ENCODE measurements around the gene SAMD13. TPM values are rescaled to one million over a fixed set of nuclear protein-coding genes. Genes with fewer than 3 reads are reported as not detected.

Gene SAMD13
- total RNA-seq, 4 donors from 2014 or later = 0.33 to 2.5 (median 2.1) TPM; not detected in 1

DNA sequence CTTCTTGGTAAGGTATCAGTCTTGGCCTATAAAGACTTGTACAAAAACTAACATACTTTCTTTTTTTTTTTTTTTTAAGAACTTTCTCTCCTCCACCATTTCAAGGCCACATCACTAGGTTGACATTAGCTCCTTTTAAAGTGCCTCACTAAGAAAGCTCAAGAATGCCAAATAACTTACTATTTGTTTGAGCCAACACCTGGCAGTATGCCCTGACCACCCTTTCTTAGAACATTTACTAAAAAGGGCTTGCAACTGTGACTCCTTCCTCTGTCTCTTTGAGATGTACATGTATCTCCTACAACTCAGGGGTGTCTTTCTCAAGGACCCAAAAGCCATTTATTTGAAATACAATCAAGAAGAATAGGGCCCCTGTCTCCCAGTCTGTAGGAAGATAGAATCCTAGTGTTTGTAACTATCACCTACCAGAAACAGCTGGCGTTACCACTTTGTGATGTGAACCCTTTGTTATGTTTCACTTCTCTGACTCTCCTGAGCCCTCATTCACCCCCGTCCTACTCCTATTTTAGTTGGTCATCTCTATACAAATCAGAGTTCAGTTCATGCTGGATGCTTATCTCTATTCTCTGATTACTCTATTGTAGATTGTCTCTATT, 12.2 kb upstream of the SAMD13 start:
- WGBS = 95% methylated on average over 2 of the region's 2 CpGs
- Histone ChIP-seq H3K4me1 (no peaks in the 10 kb centered on the region), H3K27me3 (no peaks in the 10 kb centered on the region), H3K9me3 (peaks cover 0 to 7% (median 2%) of the 10 kb centered on the region in 4 donors), H3K4me3 (no peak overlapping the region), H3K27ac (replicated peaks in 1 of 4) (no peak overlapping the region), H3K36me3 (no peaks in the 10 kb centered on the region)
- DNase-seq (ENCODE audit: extremely low spot score) = no peak
- intact Hi-C loops (cut with DNase I) = no loop called here
- TF ChIP-seq EP300 (IDR thresholded peaks at IDR 0.05) (no peak), POLR2A (IDR thresholded peaks at IDR 0.05; ENCODE audit: low read depth) (no peak), POLR2AphosphoS5 (IDR thresholded peaks at IDR 0.05) (no peak), CTCF (IDR thresholded peaks at IDR 0.05) (no peak)

DNA sequence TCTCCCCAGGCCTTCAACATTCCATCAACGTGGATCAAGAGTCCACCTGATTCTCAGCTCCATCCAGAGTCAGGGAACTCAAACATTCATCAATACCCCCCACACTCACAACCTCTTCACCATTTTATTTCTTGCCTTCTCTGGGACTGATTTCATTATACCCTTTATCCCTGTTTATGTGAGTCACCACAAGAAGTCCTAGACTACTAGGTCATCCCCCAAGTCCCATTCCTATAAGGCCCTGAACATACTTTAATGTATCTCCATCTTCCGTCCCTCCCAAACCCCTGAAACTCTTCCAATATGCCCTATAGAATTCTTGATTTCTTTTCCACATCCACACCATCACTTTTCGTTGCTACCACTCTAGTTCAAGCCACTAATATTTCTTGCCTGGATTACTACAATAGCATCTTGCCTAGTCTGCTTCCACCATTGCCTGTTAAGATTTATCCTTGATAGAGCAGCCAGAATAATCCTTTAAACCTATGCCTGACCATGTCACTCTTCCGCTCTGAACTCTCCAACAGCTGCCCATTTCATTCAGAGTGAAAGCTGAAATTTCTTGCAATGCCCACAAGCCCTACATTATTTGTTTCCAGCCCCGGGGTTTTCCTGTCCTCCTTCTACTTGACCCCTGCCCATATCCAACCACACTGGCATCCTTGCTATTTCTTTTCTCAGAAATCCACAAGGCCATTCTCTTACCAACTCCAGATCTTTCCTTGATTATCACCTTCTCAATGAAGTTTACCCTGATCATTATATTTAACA, 9.4 kb upstream of the SAMD13 start:
- no peaks in the 10 kb centered on the region for H3K27me3 ChIP-seq
- DNase-seq (ENCODE audit: extremely low spot score) = no peak
- TF ChIP-seq CTCF (IDR thresholded peaks at IDR 0.05) (no peak), EP300 (IDR thresholded peaks at IDR 0.05) (no peak), POLR2AphosphoS5 (IDR thresholded peaks at IDR 0.05) (no peak), POLR2A (IDR thresholded peaks at IDR 0.05; ENCODE audit: low read depth) (no peak)
- H3K36me3 ChIP-seq = no peaks in the 10 kb centered on the region
- no peaks in the 10 kb centered on the region for H3K4me1 ChIP-seq
- peaks cover 0 to 7% (median 2%) of the 10 kb centered on the region in 4 donors for H3K9me3 ChIP-seq
- no peak overlapping the region for H3K4me3 ChIP-seq
- H3K27ac ChIP-seq (replicated peaks in 1 of 4) = no peak overlapping the region
- intact Hi-C loops (cut with DNase I) = no loop called here
- 90% methylated on average over 5 of the region's 5 CpGs for WGBS

DNA sequence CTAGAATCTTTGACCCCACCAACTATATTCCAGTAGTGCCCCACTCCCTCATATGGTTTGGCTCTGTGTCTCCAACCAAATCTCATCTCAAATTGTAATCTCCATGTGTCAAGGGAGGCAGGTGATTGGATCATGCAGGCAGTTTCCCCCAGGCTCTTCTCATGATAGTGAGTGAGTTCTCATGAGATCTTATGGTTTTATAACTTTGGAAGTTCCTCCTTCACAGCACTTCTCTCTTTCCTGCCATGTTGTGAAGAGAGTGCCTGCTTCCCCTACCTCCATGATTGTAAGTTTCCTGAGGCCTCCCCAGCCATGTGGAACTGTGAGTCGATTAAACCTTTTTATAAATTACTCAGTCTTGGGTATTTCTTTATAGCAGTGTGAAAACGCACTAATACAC, 7.7 kb upstream of the SAMD13 start:
- Histone ChIP-seq H3K9me3 (no peaks in the 10 kb centered on the region), H3K27me3 (no peaks in the 10 kb centered on the region), H3K36me3 (no peaks in the 10 kb centered on the region), H3K27ac (replicated peaks in 1 of 4) (no peak overlapping the region), H3K4me1 (peaks cover 0 to 9% (median 3%) of the 10 kb centered on the region in 4 donors), H3K4me3 (no peak overlapping the region)
- no peak for TF ChIP-seq CTCF (IDR thresholded peaks at IDR 0.05)
- no peak for TF ChIP-seq POLR2A (IDR thresholded peaks at IDR 0.05; ENCODE audit: low read depth)
- no peak for TF ChIP-seq EP300 (IDR thresholded peaks at IDR 0.05)
- no peak for TF ChIP-seq POLR2AphosphoS5 (IDR thresholded peaks at IDR 0.05)
- WGBS = 95% methylated on average over 2 of the region's 2 CpGs
- DNase-seq (ENCODE audit: extremely low spot score) = no peak
- intact Hi-C loops (cut with DNase I) = no loop called here

GRCh38 chr1:84294751-84295150, 6.8 kb upstream of the SAMD13 start:
- Histone ChIP-seq H3K9me3 (no peaks in the 10 kb centered on the region), H3K4me3 (no peak overlapping the region), H3K36me3 (no peaks in the 10 kb centered on the region), H3K27ac (replicated peaks in 1 of 4) (no peak overlapping the region), H3K4me1 (peaks cover 0 to 19% (median 13%) of the 10 kb centered on the region in 4 donors), H3K27me3 (no peaks in the 10 kb centered on the region)
- intact Hi-C loops (cut with DNase I) = no loop called here
- 91% methylated on average over 3 of the region's 3 CpGs for WGBS
- TF ChIP-seq EP300 (IDR thresholded peaks at IDR 0.05) (no peak), POLR2A (IDR thresholded peaks at IDR 0.05; ENCODE audit: low read depth) (no peak), POLR2AphosphoS5 (IDR thresholded peaks at IDR 0.05) (no peak), CTCF (IDR thresholded peaks at IDR 0.05) (no peak)
- no peak for DNase-seq (ENCODE audit: extremely low spot score)
